Activated CD8-positive, alpha-beta memory T cell treated with anti-CD3 and anti-CD28 coated beads, Interleukin-2, amount 10 ng/mL, durations not matched to agents 7 days and 5 days (primary cell): ENCODE measurements around the gene RIPOR2. TPM values are rescaled to one million over a fixed set of nuclear protein-coding genes. Genes with fewer than 3 reads are reported as not detected.

Experiments
- ATAC-seq: fragments of 150-1000 bp; cut with Tn5 transposase; one replicate; pipeline ENCODE4 v1.10.0; 2021; ENCODE audit warnings: moderate library complexity
- CTCF ChIA-PET: fragments of 350-600 bp; sonication (Branson Sonifier 250); formaldehyde crosslinking; loops from one replicate; lab custom pipeline; 2021; ENCODE audit warnings: antibody characterized with exemption; lab: Charles Lee
- DNase-seq: peaks from one replicate; pipeline ENCODE4 v3.0.0-alpha.2; 2020
- H3K27ac Mint-ChIP-seq: one replicate; pipeline ENCODE4 v1.8.0; 2021; ENCODE audit warnings: mild to moderate bottlenecking, mixed read lengths
- H3K27me3 Mint-ChIP-seq: one replicate; pipeline ENCODE4 v1.8.0; 2021; ENCODE audit warnings: mixed read lengths
- H3K36me3 Mint-ChIP-seq: one replicate; pipeline ENCODE4 v1.8.0; 2021; ENCODE audit warnings: mild to moderate bottlenecking, mixed read lengths
- H3K4me1 Mint-ChIP-seq: one replicate; pipeline ENCODE4 v1.8.0; 2021; ENCODE audit warnings: mixed read lengths
- H3K4me3 Mint-ChIP-seq: one replicate; pipeline ENCODE4 v1.8.0; 2021; ENCODE audit warnings: mild to moderate bottlenecking, moderate library complexity, mixed read lengths
- H3K9me3 Mint-ChIP-seq: one replicate; pipeline ENCODE4 v1.8.0; 2022; ENCODE audit warnings: low read depth, mixed read lengths
- total RNA-seq, 2 experiments: library from RNA; stranded (reverse); gene quantifications; one replicate each; pipeline ENCODE4 v1.2.3, GENCODE V29; 2021

The RIPOR2 gene
- total RNA-seq, 2 experiments from 2014 or later: 53.4 to 104 TPM

DNA sequence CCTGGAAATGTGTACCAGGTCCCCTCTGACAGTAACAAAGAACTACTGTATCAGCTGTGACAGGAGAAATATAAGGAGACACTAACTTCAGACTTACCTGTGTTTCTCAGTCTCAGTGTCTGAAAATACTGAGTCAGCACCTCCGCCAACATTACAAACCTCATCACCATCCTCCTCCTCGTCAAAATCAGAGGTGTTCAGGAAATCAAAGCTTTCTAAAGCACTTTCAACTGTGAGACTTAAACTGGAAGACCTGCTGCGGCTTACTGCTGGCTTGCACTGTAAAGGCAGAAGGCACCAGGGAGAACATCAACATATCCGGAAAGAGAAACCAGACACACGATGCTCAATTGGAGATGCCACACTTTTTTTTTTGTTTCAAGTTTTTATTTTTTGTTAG, 96.8 kb downstream of the RIPOR2 start:
- ATAC-seq: no peak
- Mint-ChIP-seq H3K4me3 (no peak overlapping the region), H3K27ac (no peak overlapping the region), H3K27me3 (no peaks in the 10 kb centered on the region), H3K9me3 (no peaks in the 10 kb centered on the region), H3K36me3 (peaks cover 77% of the 10 kb centered on the region), H3K4me1 (peaks cover 33% of the 10 kb centered on the region)
- CTCF ChIA-PET: interaction anchor here (0.7 kb wide), 1 partner anchor 96 kb away, joined by 3 read pairs; no protein-coding TSS in a partner anchor
- no peak for DNase-seq

DNA sequence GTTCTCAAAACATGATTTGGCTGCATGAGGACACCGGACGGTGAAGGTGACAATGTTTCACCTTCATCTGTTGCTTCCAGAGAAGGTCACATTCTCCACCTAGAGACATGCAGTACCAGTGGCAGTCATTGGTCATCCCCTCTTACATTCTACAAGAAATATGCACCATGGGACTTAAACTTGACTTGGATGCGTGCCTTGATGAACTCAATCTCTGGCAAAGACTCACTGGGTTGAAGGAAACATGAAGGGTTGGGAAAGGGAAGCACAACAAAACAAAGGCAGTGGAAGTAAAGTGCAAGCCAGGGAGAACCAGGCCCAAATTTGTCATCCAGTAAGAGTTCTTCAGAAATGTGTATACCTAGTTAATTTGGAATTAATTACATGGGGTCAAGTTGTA, 97.7 kb downstream of the RIPOR2 start:
- peaks cover 78% of the 10 kb centered on the region for H3K36me3 Mint-ChIP-seq
- no peak overlapping the region for H3K27ac Mint-ChIP-seq
- H3K27me3 Mint-ChIP-seq: no peaks in the 10 kb centered on the region
- DNase-seq (no peak), ATAC-seq (no peak)
- H3K9me3 Mint-ChIP-seq: no peaks in the 10 kb centered on the region
- CTCF ChIA-PET: no interaction called here
- H3K4me3 Mint-ChIP-seq: no peak overlapping the region
- H3K4me1 Mint-ChIP-seq: peaks cover 37% of the 10 kb centered on the region

DNA sequence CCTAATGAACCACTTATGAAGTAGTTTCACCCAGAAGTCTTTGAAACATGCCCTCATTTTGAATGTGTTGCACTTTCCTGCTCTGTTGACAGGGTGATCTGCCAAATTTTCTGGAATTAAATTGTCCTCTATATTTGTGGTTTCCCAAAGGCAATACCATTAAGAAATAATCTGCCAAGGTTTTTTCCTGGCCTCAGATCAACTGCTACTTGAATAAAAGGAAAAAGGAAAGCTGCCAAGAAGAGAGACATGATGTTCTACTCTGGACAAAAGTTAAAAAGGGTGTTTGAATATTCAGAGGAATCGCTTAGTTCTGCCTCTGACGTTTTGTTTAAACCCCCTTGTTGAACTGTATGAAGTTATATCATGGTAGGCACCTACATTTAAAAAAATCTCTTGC, 99.7 kb downstream of the RIPOR2 start:
- no peak for ATAC-seq
- CTCF ChIA-PET: interaction anchor here (1.4 to 1.5 kb wide), 2 partner anchors 20 to 155 kb away, joined by 3 to 6 read pairs; no protein-coding TSS in a partner anchor
- H3K27ac Mint-ChIP-seq: no peak overlapping the region
- H3K36me3 Mint-ChIP-seq: peaks cover 81% of the 10 kb centered on the region
- H3K9me3 Mint-ChIP-seq: no peaks in the 10 kb centered on the region
- peaks cover 37% of the 10 kb centered on the region for H3K4me1 Mint-ChIP-seq
- DNase-seq: no peak
- H3K4me3 Mint-ChIP-seq: no peak overlapping the region
- H3K27me3 Mint-ChIP-seq: no peaks in the 10 kb centered on the region

DNA sequence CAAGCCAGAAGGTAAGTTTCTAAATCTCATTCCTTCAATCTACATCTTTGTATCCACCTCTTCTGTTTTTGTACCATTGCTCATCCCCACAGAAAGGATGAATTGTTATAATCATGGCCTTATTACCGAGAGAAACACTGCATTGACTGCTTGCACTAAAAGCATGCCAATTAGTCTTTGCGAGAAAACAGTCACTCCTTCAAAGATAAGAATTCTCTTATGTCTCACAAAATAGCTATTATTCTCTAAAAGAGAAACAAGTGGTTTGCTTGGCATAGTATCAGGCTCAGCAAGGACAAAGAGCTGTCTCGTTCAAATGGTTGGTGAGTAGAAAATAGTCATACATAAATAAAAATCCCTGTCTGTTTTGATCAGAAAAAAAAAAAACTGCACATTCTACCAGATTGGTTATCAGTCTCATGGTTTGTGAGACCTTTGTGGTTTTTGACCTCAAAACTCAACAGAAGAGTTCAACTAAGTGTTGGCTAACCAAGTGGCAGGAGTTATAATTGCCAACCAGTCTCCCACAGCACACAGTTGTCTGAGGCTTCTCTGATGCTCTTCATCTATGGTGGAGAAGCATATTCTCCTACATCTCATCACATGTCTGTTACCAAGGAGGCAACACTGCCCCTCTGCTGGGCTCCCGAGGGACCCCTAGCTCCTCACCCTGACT, 101.9 kb downstream of the RIPOR2 start:
- ATAC-seq (no peak), DNase-seq (no peak)
- CTCF ChIA-PET: no interaction called here
- Mint-ChIP-seq H3K27me3 (no peaks in the 10 kb centered on the region), H3K27ac (no peak overlapping the region), H3K4me1 (peaks cover 20% of the 10 kb centered on the region), H3K36me3 (peaks cover 75% of the 10 kb centered on the region), H3K4me3 (no peak overlapping the region), H3K9me3 (no peaks in the 10 kb centered on the region)

DNA sequence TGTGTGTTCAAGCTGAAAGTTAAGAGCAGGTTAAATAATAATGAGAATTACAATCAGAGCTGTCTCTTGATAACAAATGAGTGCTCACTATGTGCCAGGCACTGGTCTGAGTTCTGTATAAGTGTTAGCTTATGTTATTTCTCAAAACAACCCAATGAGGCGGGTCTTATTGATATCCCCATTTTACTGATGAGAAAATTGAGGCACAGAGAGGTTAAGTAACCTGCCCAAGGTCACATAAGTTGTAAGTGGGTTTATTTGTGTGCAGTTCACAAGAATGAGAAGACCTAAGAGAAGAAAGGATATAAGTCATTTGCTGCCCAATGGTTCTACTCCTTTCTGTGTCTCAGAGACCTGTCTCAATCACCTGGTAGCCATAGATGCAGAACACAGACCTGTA, 103.0 kb downstream of the RIPOR2 start:
- CTCF ChIA-PET: no interaction called here
- Mint-ChIP-seq H3K4me3 (no peak overlapping the region), H3K27me3 (no peaks in the 10 kb centered on the region), H3K36me3 (peaks cover 75% of the 10 kb centered on the region), H3K27ac (no peak overlapping the region), H3K4me1 (peaks cover 20% of the 10 kb centered on the region), H3K9me3 (no peaks in the 10 kb centered on the region)
- ATAC-seq (no peak), DNase-seq (no peak)

DNA sequence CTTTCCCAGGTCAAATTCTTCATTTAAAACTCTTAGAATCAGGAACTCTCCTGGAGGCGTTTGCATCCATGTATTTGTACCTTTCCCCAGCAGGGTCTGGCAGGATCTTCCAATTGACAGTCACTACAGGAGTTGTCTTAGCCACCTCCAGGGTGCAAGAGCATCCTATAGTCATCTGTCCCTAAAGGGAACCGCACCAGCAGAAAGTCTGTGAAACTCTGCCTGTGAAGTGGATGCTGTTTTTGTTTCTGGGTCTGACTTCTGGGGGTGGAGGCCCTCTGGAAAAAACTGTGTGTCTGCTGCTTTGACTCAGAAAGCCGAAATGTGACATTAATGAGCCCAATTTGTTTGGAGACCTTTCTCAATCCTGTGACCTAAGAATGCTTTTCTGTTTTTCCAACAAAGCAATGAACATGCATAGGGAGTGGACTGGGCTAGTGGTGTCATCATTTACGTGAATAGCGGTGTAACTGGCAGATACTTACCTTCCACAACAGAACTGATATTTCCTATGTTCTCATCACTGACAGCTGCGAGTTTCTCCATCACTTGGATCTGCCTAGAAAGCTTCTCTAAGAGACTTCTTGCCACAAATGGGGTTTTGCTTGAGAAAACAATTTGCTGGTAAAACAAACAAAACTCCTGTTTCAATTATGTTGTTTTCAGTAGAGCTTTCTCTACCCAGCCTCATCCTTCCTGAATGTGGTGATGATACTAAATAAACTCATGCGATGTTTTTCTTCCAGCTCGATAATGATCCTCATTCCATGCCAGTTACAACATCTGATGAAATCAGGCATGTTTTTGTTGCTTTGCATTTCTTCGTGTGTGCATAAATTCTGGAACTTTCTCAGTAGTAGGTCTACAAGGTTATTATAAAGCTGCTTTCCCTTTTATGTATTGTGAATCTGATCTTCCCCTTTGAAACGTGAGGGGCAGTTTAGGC, 103.7 kb downstream of the RIPOR2 start:
- Mint-ChIP-seq H3K36me3 (peaks cover 80% of the 10 kb centered on the region), H3K27ac (no peak overlapping the region), H3K9me3 (no peaks in the 10 kb centered on the region), H3K4me1 (peaks cover 20% of the 10 kb centered on the region), H3K4me3 (no peak overlapping the region), H3K27me3 (no peaks in the 10 kb centered on the region)
- CTCF ChIA-PET: no interaction called here
- ATAC-seq (no peak), DNase-seq (no peak)

DNA sequence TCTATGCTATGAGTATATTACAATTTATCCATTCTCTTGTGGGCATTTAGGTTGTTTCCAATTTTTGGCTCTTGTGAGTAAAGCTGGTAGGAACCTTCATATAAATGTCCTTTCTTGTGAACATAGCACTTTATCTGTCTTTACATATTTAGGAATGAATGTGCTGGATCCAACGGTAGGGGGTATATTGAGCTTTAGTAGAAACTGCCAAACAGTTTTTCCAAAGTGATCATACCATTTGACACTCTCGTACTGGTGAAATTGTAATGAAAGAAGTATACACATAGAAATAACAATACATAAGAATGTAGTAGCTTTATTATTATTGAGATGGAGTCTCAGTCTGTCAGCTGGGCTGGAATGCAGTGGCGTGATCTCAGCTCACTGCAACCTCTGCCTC, 106.1 kb downstream of the RIPOR2 start:
- Mint-ChIP-seq H3K27ac (no peak overlapping the region), H3K4me3 (no peak overlapping the region), H3K4me1 (peaks cover 10% of the 10 kb centered on the region), H3K27me3 (no peaks in the 10 kb centered on the region), H3K36me3 (peaks cover 67% of the 10 kb centered on the region), H3K9me3 (no peaks in the 10 kb centered on the region)
- ATAC-seq: no peak
- CTCF ChIA-PET: interaction anchor here (1.0 to 2.0 kb wide), 2 partner anchors 52 to 188 kb away, joined by 3 to 6 read pairs; no protein-coding TSS in a partner anchor
- DNase-seq: no peak

DNA sequence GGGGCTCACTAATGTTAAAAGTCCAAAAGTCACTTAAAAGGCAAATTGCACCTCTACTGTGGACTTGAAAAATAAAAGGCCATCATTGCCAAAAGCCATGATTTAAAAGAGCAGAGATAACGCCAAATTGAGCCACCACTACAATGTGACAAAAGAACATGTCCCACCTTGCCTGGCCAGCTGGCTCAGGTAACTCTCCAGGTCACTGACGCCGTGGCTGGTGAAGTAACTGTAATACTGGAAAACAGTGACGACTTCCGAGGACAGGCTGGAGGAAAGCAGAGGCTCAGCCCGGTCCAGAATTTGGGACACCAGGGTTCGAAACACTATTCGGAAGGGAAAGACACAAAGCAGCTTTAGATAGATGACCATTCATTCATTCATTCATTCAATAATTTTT, 107.8 kb downstream of the RIPOR2 start:
- CTCF ChIA-PET: interaction anchor here (0.7 to 2.0 kb wide), 4 partner anchors 13 to 243 kb away, joined by 3 to 6 read pairs (median 4); no protein-coding TSS in a partner anchor
- H3K4me1 Mint-ChIP-seq: no peaks in the 10 kb centered on the region
- H3K36me3 Mint-ChIP-seq: peaks cover 65% of the 10 kb centered on the region
- no peak for DNase-seq
- no peak overlapping the region for H3K27ac Mint-ChIP-seq
- no peak overlapping the region for H3K4me3 Mint-ChIP-seq
- no peak for ATAC-seq
- no peaks in the 10 kb centered on the region for H3K9me3 Mint-ChIP-seq
- no peaks in the 10 kb centered on the region for H3K27me3 Mint-ChIP-seq

DNA sequence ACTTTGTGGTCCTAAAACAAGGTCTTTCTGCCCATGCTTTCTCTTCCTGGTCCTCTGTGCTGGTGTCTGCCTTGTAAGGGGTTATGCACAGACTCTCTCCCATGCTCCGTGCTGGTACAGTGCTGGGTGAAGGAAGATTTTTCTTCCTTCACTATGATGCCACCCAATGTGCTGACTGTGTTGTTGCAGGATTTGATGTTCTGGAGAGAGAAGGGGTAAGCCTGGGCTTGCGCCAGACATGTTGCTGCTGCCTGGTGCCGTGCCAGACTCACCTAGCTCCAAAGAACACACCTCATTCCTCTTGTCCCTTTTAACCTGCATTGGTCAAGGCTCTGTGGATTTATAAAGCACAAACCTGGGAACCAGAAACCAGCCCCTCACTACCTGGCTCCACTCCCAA, 108.6 kb downstream of the RIPOR2 start:
- ATAC-seq: no peak

DNA sequence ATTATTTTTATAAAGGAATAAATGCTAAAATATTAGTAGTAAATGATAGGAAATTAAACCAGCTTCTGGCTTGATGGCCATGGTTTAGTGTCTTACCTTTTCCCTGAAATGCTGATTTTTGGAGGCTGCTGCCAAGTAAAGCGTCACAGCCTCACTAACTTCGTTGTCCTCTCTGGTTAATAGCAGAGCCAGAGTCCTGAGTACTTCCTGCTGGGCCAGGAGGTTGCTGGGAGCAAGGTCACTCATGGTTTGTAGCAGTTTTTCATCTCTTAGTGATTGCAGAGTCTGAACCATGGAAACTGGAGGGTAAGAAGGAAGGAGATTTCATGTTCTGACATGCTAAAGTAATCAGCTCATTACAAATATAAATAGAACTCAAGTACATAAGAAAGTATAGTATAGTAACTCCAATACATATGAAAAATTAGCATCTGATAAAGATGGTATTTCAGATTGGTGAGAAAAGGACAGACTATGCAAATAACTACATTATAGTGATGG, 110.6 kb downstream of the RIPOR2 start:
- CTCF ChIA-PET: interaction anchor here (1.4 kb wide), 1 partner anchor 31 kb away, joined by 4 read pairs; no protein-coding TSS in a partner anchor
- H3K27me3 Mint-ChIP-seq: no peaks in the 10 kb centered on the region
- no peak for ATAC-seq
- H3K9me3 Mint-ChIP-seq: no peaks in the 10 kb centered on the region
- H3K4me3 Mint-ChIP-seq: no peak overlapping the region
- no peak for DNase-seq
- H3K27ac Mint-ChIP-seq: no peak overlapping the region
- peaks cover 5% of the 10 kb centered on the region for H3K4me1 Mint-ChIP-seq
- peaks cover 54% of the 10 kb centered on the region for H3K36me3 Mint-ChIP-seq

More for the DNA sequence above, 108.6 kb downstream of the RIPOR2 start:
- H3K36me3 Mint-ChIP-seq: peaks cover 60% of the 10 kb centered on the region
- CTCF ChIA-PET: interaction anchor here (0.7 to 1.5 kb wide), 3 partner anchors 14 to 244 kb away, joined by 3 to 5 read pairs (median 3); no protein-coding TSS in a partner anchor
- peak overlapping the region; percentile 36 for H3K27ac Mint-ChIP-seq
- DNase-seq: no peak
- peaks cover under 1% of the 10 kb centered on the region for H3K4me1 Mint-ChIP-seq
- no peaks in the 10 kb centered on the region for H3K9me3 Mint-ChIP-seq
- H3K4me3 Mint-ChIP-seq: no peak overlapping the region
- no peaks in the 10 kb centered on the region for H3K27me3 Mint-ChIP-seq

DNA sequence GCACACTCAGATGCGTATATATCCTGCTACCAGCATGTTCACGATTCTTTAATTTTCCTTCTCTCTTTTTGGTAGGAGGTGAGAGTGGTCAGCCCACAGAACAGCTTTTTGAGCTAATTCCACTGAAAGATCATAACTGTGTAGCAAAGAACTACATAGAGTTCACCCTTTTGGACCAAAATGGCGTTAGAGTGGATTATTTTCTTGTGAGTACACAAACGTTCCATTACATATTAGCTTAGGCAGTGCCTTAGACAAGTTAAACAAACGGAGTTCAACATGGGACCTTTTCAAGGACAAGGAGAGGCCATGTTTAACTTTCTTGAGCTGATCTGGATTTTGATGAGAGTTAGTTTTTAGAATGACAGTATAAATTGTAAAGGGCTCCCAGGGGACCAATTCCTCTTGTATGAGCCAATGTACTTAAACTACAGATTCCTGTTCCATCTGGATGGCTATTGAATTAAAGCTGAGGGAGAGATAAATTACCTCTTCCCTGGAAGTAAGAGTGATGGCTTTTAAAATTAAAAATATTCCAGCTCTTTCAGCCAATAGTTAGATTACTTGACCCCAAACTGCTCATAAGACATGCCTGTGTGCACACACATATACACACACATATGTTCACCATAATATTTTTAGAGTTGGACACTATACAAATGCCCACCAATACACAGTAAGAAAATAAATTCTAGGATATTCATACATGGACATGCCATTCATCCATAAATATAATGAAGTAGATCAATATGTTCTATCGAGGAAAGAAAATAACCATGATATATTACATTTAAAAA, 111.4 kb downstream of the RIPOR2 start:
- ATAC-seq: no peak
- peaks cover 5% of the 10 kb centered on the region for H3K4me1 Mint-ChIP-seq
- no peak overlapping the region for H3K27ac Mint-ChIP-seq
- DNase-seq: no peak
- H3K9me3 Mint-ChIP-seq: no peaks in the 10 kb centered on the region
- no peaks in the 10 kb centered on the region for H3K27me3 Mint-ChIP-seq
- CTCF ChIA-PET: interaction anchor here (1.3 to 1.6 kb wide), 3 partner anchors 19 to 203 kb away, joined by 3 to 4 read pairs (median 4); no protein-coding TSS in a partner anchor
- peaks cover 49% of the 10 kb centered on the region for H3K36me3 Mint-ChIP-seq
- no peak overlapping the region for H3K4me3 Mint-ChIP-seq

DNA sequence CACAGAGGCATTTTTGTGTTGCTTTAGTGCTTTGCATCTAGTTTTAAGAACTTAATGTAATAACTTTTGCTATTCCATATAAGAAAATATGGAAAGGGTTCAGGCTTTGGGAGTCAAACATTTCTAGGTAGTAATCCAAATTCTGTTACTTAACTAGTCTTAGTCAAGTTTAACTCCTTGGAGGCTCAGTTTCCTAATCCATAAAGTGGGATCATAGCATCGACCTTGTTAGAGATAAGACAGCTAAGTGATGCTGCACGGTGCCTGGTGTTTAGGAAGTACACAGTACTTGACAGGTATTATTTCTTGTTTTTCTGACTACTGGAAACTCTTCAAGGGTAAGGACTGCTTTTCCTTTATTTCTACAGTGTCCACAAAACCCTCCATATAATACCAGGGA, 112.6 kb downstream of the RIPOR2 start:
- Mint-ChIP-seq H3K9me3 (no peaks in the 10 kb centered on the region), H3K4me1 (peaks cover 5% of the 10 kb centered on the region), H3K36me3 (peaks cover 51% of the 10 kb centered on the region), H3K27me3 (no peaks in the 10 kb centered on the region), H3K27ac (no peak overlapping the region), H3K4me3 (no peak overlapping the region)
- CTCF ChIA-PET: interaction anchor here (1.3 to 1.6 kb wide), 3 partner anchors 18 to 204 kb away, joined by 3 to 4 read pairs (median 4); no protein-coding TSS in a partner anchor
- ATAC-seq (no peak), DNase-seq (no peak)
